ENCODE results near the gene FDCSP.
"Not testable (repeated sequence)": the region's sequence is repeated elsewhere in the genome, so short reads cannot be mapped to it uniquely, and the experiment has no call there.

Gene FDCSP

GRCh38 chr4:70187216-70187615 lies 38.7 kb upstream of the FDCSP start:
- TF ChIP-seq POLR2AphosphoS5 (IDR thresholded peaks at IDR 0.05; ENCODE audit: borderline replicate concordance, low read depth, low read length) (no peak), EZH2 (IDR thresholded peaks at IDR 0.05) (no peak), FOXP2 (optimal IDR thresholded peaks at IDR 0.05; ENCODE audit: control extremely low read depth, extremely low read length, insufficient read depth) (no peak)
- peak; percentile 8 for DNase-seq (ENCODE audit: low read depth, low spot score)
- H3K9ac ChIP-seq (ENCODE audit: insufficient read length): no peak overlapping the region
- H3K9me3 ChIP-seq (ENCODE audit: low read depth, low read length): no peaks in the 10 kb centered on the region
- H3K4me3 ChIP-seq: no peak overlapping the region
- no peak overlapping the region for H3K27ac ChIP-seq
- no peaks in the 10 kb centered on the region for H3K36me3 ChIP-seq (ENCODE audit: insufficient read depth, low read length)

GRCh38 chr4:70190579-70190978 lies 35.3 kb upstream of the FDCSP start:
- H3K27ac ChIP-seq: no peak overlapping the region
- H3K4me3 ChIP-seq: no peak overlapping the region
- no peak for DNase-seq (ENCODE audit: low read depth, low spot score)
- no peak overlapping the region for H3K9ac ChIP-seq (ENCODE audit: insufficient read length)
- TF ChIP-seq FOXP2 (optimal IDR thresholded peaks at IDR 0.05; ENCODE audit: control extremely low read depth, extremely low read length, insufficient read depth) (no peak), POLR2AphosphoS5 (IDR thresholded peaks at IDR 0.05; ENCODE audit: borderline replicate concordance, low read depth, low read length) (no peak), EZH2 (IDR thresholded peaks at IDR 0.05) (no peak)
- H3K9me3 ChIP-seq (ENCODE audit: low read depth, low read length): no peaks in the 10 kb centered on the region
- no peaks in the 10 kb centered on the region for H3K36me3 ChIP-seq (ENCODE audit: insufficient read depth, low read length)

- H3K27ac ChIP-seq: no peak overlapping the region
- H3K9ac ChIP-seq (ENCODE audit: insufficient read length): no peak overlapping the region
- DNase-seq (ENCODE audit: low read depth, low spot score): no peak
- TF ChIP-seq EZH2 (IDR thresholded peaks at IDR 0.05) (no peak), POLR2AphosphoS5 (IDR thresholded peaks at IDR 0.05; ENCODE audit: borderline replicate concordance, low read depth, low read length) (no peak), FOXP2 (optimal IDR thresholded peaks at IDR 0.05; ENCODE audit: control extremely low read depth, extremely low read length, insufficient read depth) (no peak)
- H3K36me3 ChIP-seq (ENCODE audit: insufficient read depth, low read length): no peaks in the 10 kb centered on the region
- H3K4me3 ChIP-seq: no peak overlapping the region
- H3K9me3 ChIP-seq (ENCODE audit: low read depth, low read length): no peaks in the 10 kb centered on the region
Observed at GRCh38 chr4:70191647-70192046, 34.3 kb upstream of the FDCSP start.

DNA sequence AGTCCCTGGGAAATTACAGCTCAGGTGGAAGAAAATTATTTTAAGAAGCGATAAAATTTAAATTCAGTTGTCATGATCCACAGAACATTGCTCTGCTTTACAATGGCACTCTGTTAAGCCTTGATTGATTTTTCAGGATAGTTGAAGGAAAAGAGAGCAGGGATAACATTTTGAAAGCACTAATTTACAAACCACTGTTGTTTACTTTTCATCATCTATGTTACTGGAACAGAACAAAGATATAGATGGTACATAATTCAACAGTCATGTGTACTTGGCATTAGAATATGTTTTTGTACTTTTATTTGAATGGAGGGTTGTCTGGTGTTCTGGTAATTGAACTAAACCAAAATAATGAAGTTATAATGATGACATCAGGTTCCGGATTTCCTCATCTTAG lies 33.0 kb upstream of the FDCSP start:
- no peak for DNase-seq (ENCODE audit: low read depth, low spot score)
- H3K9ac ChIP-seq (ENCODE audit: insufficient read length): no peak overlapping the region
- no peak overlapping the region for H3K27ac ChIP-seq
- no peak overlapping the region for H3K4me3 ChIP-seq
- H3K9me3 ChIP-seq (ENCODE audit: low read depth, low read length): no peaks in the 10 kb centered on the region
- TF ChIP-seq EZH2 (IDR thresholded peaks at IDR 0.05): no peak
- TF ChIP-seq POLR2AphosphoS5 (IDR thresholded peaks at IDR 0.05; ENCODE audit: borderline replicate concordance, low read depth, low read length): no peak
- no peak for TF ChIP-seq FOXP2 (optimal IDR thresholded peaks at IDR 0.05; ENCODE audit: control extremely low read depth, extremely low read length, insufficient read depth)
- no peaks in the 10 kb centered on the region for H3K36me3 ChIP-seq (ENCODE audit: insufficient read depth, low read length)

DNA sequence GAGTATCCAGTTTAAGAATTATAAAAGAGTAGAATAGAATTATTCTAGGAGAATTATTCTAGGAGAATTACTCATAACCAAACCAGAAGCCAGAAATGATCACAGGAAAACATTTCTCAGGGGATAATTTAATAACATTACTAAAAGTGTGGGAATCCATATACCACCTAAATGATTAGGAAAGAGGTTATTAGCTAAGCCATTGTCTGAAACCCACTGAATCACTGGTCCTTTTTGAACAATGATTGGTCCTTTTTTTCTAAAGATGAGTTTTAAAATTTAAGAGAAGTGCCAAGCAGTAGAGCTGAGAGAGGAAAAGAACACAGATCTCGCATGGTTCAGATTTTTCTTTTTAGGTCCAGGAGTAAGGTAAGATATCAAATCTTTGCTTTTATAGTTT lies 30.5 kb upstream of the FDCSP start, which contains the start of gene ODAM:
ODAM (plus strand) TSS at position 301 of the 400 bp plus-strand sequence. CDS start 819 bp downstream, outside the sequence.
- DNase-seq (ENCODE audit: low read depth, low spot score): no peak
- Histone ChIP-seq H3K9me3 (ENCODE audit: low read depth, low read length) (no peaks in the 10 kb centered on the region), H3K36me3 (ENCODE audit: insufficient read depth, low read length) (no peaks in the 10 kb centered on the region), H3K4me3 (no peak within 1 kb of the TSS), H3K27ac (no peak within 1 kb of the TSS), H3K9ac (ENCODE audit: insufficient read length) (no peak within 1 kb of the TSS)
- no peak for TF ChIP-seq POLR2AphosphoS5 (IDR thresholded peaks at IDR 0.05; ENCODE audit: borderline replicate concordance, low read depth, low read length)
- TF ChIP-seq EZH2 (IDR thresholded peaks at IDR 0.05): no peak
- TF ChIP-seq FOXP2 (optimal IDR thresholded peaks at IDR 0.05; ENCODE audit: control extremely low read depth, extremely low read length, insufficient read depth): no peak

- no peaks in the 10 kb centered on the region for H3K36me3 ChIP-seq (ENCODE audit: insufficient read depth, low read length)
- no peak overlapping the region for H3K27ac ChIP-seq
- H3K4me3 ChIP-seq: no peak overlapping the region
- no peaks in the 10 kb centered on the region for H3K9me3 ChIP-seq (ENCODE audit: low read depth, low read length)
- no peak for DNase-seq (ENCODE audit: low read depth, low spot score)
- no peak for TF ChIP-seq EZH2 (IDR thresholded peaks at IDR 0.05)
- H3K9ac ChIP-seq (ENCODE audit: insufficient read length): no peak overlapping the region
Observed at GRCh38 chr4:70196857-70197256, 29.1 kb upstream of the FDCSP start.

- Histone ChIP-seq H3K9me3 (ENCODE audit: low read depth, low read length) (no peaks in the 10 kb centered on the region), H3K4me3 (no peak overlapping the region), H3K27ac (no peak overlapping the region), H3K9ac (ENCODE audit: insufficient read length) (no peak overlapping the region), H3K36me3 (ENCODE audit: insufficient read depth, low read length) (no peaks in the 10 kb centered on the region)
- DNase-seq (ENCODE audit: low read depth, low spot score): no peak
- TF ChIP-seq EZH2 (IDR thresholded peaks at IDR 0.05) (no peak), POLR2AphosphoS5 (IDR thresholded peaks at IDR 0.05; ENCODE audit: borderline replicate concordance, low read depth, low read length) (no peak), FOXP2 (optimal IDR thresholded peaks at IDR 0.05; ENCODE audit: control extremely low read depth, extremely low read length, insufficient read depth) (no peak)
Observed at GRCh38 chr4:70197842-70198241, 28.1 kb upstream of the FDCSP start.

GRCh38 chr4:70203601-70204000 lies 22.3 kb upstream of the FDCSP start:
- Histone ChIP-seq H3K4me3 (no peak overlapping the region), H3K27ac (no peak overlapping the region), H3K9me3 (ENCODE audit: low read depth, low read length) (no peaks in the 10 kb centered on the region), H3K9ac (ENCODE audit: insufficient read length) (no peak overlapping the region), H3K36me3 (ENCODE audit: insufficient read depth, low read length) (no peaks in the 10 kb centered on the region)
- no peak for DNase-seq (ENCODE audit: low read depth, low spot score)
- TF ChIP-seq POLR2AphosphoS5 (IDR thresholded peaks at IDR 0.05; ENCODE audit: borderline replicate concordance, low read depth, low read length) (no peak), FOXP2 (optimal IDR thresholded peaks at IDR 0.05; ENCODE audit: control extremely low read depth, extremely low read length, insufficient read depth) (no peak), EZH2 (IDR thresholded peaks at IDR 0.05) (no peak)

DNA sequence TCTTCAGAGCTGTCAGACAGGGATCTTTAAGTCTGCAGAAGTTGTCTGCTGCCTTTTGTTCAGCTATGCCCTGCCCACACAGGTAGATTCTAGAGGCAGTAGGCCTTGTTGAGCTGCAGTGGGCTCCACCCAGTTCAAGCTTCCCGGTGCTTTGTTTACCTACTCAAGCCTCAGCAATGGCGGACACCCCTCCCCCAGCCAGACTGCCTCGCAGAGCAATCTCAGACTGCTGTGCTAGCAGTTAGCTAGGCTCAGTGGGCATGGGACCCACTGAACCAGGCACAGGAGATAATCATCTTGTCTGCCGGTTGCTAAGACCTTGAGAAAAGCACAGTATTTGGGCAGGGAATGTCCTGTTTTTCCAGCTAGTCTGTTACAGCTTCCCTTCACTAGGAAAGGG lies 13.2 kb upstream of the FDCSP start:
- not testable (repeated sequence) for H3K27ac ChIP-seq; H3K9me3 ChIP-seq (ENCODE audit: low read depth, low read length); H3K4me3 ChIP-seq; DNase-seq (ENCODE audit: low read depth, low spot score); H3K9ac ChIP-seq (ENCODE audit: insufficient read length); H3K36me3 ChIP-seq (ENCODE audit: insufficient read depth, low read length)

GRCh38 chr4:70216109-70216508 lies 9.8 kb upstream of the FDCSP start:
- not testable (repeated sequence) for DNase-seq (ENCODE audit: low read depth, low spot score); H3K4me3 ChIP-seq; H3K9ac ChIP-seq (ENCODE audit: insufficient read length); H3K9me3 ChIP-seq (ENCODE audit: low read depth, low read length); H3K27ac ChIP-seq; H3K36me3 ChIP-seq (ENCODE audit: insufficient read depth, low read length)

GRCh38 chr4:70216550-70216949 lies 9.4 kb upstream of the FDCSP start:
- H3K4me3 ChIP-seq; H3K9me3 ChIP-seq (ENCODE audit: low read depth, low read length); DNase-seq (ENCODE audit: low read depth, low spot score); H3K27ac ChIP-seq; H3K9ac ChIP-seq (ENCODE audit: insufficient read length); H3K36me3 ChIP-seq (ENCODE audit: insufficient read depth, low read length): not testable (repeated sequence)

GRCh38 chr4:70221389-70221788 lies 4.5 kb upstream of the FDCSP start:
- not testable (repeated sequence) for H3K27ac ChIP-seq; H3K36me3 ChIP-seq (ENCODE audit: insufficient read depth, low read length); H3K9me3 ChIP-seq (ENCODE audit: low read depth, low read length); H3K4me3 ChIP-seq; DNase-seq (ENCODE audit: low read depth, low spot score); H3K9ac ChIP-seq (ENCODE audit: insufficient read length)

GRCh38 chr4:70221818-70222217 lies 4.1 kb upstream of the FDCSP start:
- H3K27ac ChIP-seq; DNase-seq (ENCODE audit: low read depth, low spot score); H3K9me3 ChIP-seq (ENCODE audit: low read depth, low read length); H3K9ac ChIP-seq (ENCODE audit: insufficient read length); H3K4me3 ChIP-seq; H3K36me3 ChIP-seq (ENCODE audit: insufficient read depth, low read length): not testable (repeated sequence)

Data from SK-N-MC (cell line).